ENCODE measurements around the gene SLC4A2. TPM values are rescaled to one million over a fixed set of nuclear protein-coding genes. Genes with fewer than 3 reads are reported as not detected.
A peak's percentile ranks its signal among the peaks of the same experiment; 100 is the strongest.

SLC4A2 gene
- total RNA-seq, 1 donor from 2014 or later = 182 TPM

GRCh38 chr7:151114151-151115090 is 55.0 kb downstream of the SLC4A2 start:
- Histone ChIP-seq H3K4me1 (peaks cover 47% of the 10 kb centered on the region), H3K4me3 (peak overlapping the region; percentile 42), H3K27ac (peak overlapping the region; percentile 71), H3K9me3 (no peaks in the 10 kb centered on the region), H3K27me3 (ENCODE audit: low read depth) (no peaks in the 10 kb centered on the region), H3K36me3 (peaks cover 26% of the 10 kb centered on the region)
- DNase-seq = peak; percentile 74
- peak; percentile 45 to 61 for ATAC-seq
- intact Hi-C loops (cut with DNase I) = no loop called here
- TF ChIP-seq, protein P1, sequence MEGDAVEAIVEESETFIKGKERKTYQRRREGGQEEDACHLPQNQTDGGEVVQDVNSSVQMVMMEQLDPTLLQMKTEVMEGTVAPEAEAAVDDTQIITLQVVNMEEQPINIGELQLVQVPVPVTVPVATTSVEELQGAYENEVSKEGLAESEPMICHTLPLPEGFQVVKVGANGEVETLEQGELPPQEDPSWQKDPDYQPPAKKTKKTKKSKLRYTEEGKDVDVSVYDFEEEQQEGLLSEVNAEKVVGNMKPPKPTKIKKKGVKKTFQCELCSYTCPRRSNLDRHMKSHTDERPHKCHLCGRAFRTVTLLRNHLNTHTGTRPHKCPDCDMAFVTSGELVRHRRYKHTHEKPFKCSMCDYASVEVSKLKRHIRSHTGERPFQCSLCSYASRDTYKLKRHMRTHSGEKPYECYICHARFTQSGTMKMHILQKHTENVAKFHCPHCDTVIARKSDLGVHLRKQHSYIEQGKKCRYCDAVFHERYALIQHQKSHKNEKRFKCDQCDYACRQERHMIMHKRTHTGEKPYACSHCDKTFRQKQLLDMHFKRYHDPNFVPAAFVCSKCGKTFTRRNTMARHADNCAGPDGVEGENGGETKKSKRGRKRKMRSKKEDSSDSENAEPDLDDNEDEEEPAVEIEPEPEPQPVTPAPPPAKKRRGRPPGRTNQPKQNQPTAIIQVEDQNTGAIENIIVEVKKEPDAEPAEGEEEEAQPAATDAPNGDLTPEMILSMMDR (IDR thresholded peaks at IDR 0.05) = no peak

- peak; percentile 50 for DNase-seq
- H3K9me3 ChIP-seq = no peaks in the 10 kb centered on the region
- ATAC-seq = no peak
- peaks cover 35% of the 10 kb centered on the region for H3K36me3 ChIP-seq
- peak overlapping the region; percentile 49 for H3K4me3 ChIP-seq
- H3K27ac ChIP-seq = peak overlapping the region; percentile 77
- intact Hi-C loops (cut with DNase I) = no loop called here
- H3K27me3 ChIP-seq (ENCODE audit: low read depth) = no peaks in the 10 kb centered on the region
- H3K4me1 ChIP-seq = peaks cover 38% of the 10 kb centered on the region
- TF ChIP-seq, protein P1 (IDR thresholded peaks at IDR 0.05) = no peak
Measured at GRCh38 chr7:151115121-151115835, 55.9 kb downstream of the SLC4A2 start.

GRCh38 chr7:151115836-151116418 is 56.5 kb downstream of the SLC4A2 start:
- Histone ChIP-seq H3K36me3 (peaks cover 41% of the 10 kb centered on the region), H3K27me3 (ENCODE audit: low read depth) (no peaks in the 10 kb centered on the region), H3K4me3 (peak overlapping the region; percentile 49), H3K9me3 (no peaks in the 10 kb centered on the region), H3K4me1 (peaks cover 32% of the 10 kb centered on the region), H3K27ac (peak overlapping the region; percentile 77)
- peak; percentile 94 for DNase-seq
- intact Hi-C loops (cut with DNase I) = no loop called here
- TF ChIP-seq, protein P1 (IDR thresholded peaks at IDR 0.05) = no peak
- ATAC-seq = peak; percentile 87 to 90

GRCh38 chr7:151116603-151117440 is 57.4 kb downstream of the SLC4A2 start:
- H3K27ac ChIP-seq = peak overlapping the region; percentile 72
- H3K9me3 ChIP-seq = no peaks in the 10 kb centered on the region
- intact Hi-C loops (cut with DNase I) = no loop called here
- peaks cover 23% of the 10 kb centered on the region for H3K4me1 ChIP-seq
- peak overlapping the region; percentile 49 for H3K4me3 ChIP-seq
- H3K36me3 ChIP-seq = peaks cover 50% of the 10 kb centered on the region
- TF ChIP-seq, protein P1 (IDR thresholded peaks at IDR 0.05) = no peak
- ATAC-seq (peak; percentile 4 to 13), DNase-seq (peak; percentile 42)
- no peaks in the 10 kb centered on the region for H3K27me3 ChIP-seq (ENCODE audit: low read depth)

Data from lower lobe of right lung (tissue), 2 donors.